Head of caudate nucleus (tissue), 42 donors: ENCODE results near the gene CNDP1.
A peak's percentile ranks its signal among the peaks of the same experiment; 100 is the strongest.
"Not testable (repeated sequence)": the region's sequence is repeated elsewhere in the genome, so short reads cannot be mapped to it uniquely, and the experiment has no call there.

ENCODE experiments used
- DNase-seq, 42 donors: peaks; one replicate each; pipeline versions ENCODE4 v3.0.0 to v3.0.0-alpha.2; 2020 to 2021; ENCODE audit warnings: mixed read lengths in 7 of 42
- intact Hi-C: fragments of 100-400 bp; cut with DNase I; formaldehyde crosslinking; loops from one replicate; pipeline ENCODE4 v1.15.0; 2022

Gene CNDP1

DNA sequence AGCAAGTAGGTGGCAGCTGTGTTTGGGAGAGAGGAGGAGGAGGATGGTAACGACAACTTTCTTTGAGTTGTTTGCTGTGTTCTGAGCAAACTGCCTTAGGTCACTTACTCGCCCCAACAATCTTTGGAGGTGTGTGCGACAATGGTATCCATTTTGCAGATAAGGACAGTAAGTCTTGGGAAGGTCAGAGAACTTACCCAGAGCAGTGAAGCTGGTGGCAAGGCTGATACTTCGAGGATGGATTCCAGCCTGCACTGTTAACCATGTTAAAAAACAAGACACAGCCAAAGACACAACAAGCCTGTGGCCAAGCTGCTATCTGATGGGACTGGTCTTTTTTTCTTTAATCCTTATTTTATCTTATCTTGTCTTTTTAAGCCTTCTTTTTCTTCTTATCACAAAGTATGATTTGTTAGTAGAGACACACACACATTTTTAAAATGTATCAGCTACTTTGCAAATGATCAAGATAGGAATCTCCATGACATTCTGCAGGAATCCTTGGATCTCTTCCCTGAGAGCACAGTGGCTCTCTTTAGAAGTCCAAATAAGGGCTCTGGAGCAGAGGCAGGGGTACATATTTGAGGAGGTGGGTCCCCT lies 27.9 kb downstream of the CNDP1 start:
- intact Hi-C loops: no loop called here
- DNase-seq: no peak

DNA sequence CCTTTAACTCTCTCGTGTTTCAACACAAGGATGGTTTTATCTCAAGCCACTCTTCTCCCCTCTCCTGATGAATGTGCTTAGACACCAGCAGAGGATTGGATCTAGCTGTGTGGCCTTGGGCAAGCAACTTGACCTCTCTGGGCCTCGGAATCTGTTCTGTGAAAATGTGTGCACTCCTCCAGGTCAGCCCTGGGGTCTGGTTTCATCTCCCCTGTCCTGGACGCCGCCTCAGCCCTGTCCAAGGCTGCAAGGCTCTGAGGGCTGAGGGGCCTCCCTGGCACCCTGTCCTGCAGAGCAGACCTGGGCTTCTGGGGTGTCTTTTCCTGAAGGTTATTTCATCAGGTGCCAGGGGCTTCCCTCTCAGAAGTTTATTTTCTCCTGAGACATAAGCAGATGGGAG lies 28.5 kb downstream of the CNDP1 start:
- intact Hi-C loops: no loop called here
- DNase-seq: no peak

DNA sequence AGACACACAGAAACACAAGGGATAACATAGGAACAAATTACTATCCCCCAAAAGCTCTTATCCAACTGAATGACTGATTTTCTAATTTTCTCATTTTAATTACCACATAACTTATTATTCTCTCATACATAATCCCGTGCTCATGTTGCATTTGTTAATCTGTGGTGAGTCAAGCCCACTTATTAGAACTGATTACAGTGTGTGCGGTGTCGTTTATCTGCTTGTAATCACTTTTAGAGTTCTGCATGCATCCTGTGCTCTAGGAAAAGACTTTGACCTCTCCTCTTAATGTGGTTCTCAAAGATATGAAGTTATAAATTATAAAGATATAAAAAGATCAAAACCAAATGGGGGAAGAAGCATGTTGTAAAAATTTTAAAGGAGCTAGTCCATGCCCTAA lies 29.7 kb downstream of the CNDP1 start:
- intact Hi-C loops: no loop called here
- DNase-seq: no peak

DNA sequence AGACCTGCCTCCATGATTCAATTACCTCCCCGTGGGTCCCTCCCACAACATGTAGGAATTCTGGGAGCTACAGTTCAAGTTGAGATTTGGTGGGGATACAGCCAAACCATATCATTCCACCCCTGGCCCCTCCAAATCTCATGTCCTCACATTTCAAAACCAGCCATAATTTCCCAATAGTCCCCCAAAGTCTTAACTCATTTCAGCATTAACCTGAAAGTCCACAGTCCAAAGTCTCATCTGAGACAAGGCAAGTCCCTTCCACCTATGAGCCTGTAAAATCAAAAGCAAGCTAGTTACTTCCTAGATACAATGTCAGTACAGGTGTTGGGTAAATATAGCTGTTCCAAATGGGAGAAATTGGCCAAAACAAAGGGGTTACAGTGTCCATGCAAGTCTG lies 30.9 kb downstream of the CNDP1 start:
- DNase-seq, intact Hi-C loops: not testable (repeated sequence)

DNA sequence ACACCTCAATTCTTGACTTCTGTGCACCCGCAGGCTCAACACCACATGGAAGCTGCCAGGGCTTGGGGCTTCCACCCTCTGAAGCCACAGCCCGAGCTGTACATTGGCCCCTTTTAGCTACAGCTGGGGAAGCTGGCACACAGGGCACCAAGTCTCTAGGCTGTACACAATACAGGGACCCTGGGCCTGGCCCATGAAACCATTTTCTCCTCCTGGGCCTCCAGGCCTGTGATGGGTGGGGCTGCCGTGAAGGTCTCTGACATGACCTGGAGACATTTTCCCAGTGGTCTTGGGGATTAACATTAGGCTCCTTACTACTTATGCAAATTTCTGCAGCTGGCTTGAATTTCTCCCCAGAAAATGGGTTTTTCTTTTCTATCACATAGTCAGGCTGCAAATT lies 31.7 kb downstream of the CNDP1 start:
- DNase-seq, intact Hi-C loops: not testable (repeated sequence)

DNA sequence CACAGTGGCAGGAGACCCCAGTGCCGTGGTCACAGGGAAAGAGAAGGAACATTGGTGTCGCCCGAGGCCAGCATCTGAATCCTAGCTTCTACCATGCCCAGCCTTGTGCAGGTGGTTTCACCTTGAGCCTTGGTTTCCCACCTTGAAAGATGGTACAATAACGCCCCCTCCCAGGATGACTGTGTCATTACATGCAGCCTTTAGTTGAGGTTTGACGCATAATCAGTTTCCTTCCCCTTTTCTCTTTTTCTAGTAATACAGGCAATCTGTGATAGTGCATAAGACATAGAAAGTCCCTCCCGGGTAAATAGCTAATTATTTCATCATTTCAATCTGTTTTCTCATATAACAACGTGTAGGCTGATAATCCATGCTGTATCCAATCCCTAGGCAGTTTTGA lies 33.5 kb downstream of the CNDP1 start:
- intact Hi-C loops: no loop called here
- no peak for DNase-seq

DNA sequence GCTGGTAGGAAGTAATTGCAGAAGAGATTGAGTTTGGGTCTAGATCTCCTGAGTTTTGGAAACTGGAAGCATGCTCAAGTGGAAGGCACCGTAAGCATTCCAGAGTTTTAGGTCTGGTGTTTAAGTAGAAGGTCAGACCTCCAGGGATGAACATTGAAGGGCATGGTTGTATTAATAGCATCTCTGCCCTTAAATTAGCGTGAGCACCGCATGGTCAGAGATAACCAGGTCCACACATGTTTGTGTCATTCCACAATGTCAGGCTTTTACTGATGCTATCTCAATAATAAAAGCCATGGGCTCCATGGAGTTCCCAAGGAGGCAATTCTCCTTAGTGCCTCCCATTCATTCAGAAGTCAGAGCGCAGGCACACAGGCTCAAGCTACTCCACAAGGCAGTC lies 35.1 kb downstream of the CNDP1 start:
- no peak for DNase-seq
- intact Hi-C loops: no loop called here

DNA sequence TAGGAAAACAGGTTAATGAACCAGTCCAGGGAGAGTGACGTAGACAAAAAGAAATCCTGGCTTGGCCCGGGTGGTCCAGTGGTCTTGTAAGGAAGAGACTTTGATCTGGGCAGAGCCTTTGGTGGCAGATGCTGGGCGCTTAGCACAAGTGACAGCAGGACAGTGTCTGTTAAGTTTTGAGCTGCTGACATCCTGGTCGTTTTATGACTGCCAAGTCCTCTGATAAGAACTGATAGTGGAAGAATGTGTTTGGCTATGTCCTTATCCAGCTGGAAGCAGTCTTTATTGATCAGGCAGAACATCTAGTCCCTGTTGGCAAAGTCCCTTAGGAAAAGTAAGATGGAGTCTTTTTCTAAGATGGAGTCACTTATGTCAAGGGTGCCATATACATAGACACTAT lies 36.0 kb downstream of the CNDP1 start:
- DNase-seq: no peak
- intact Hi-C loops: no loop called here

DNA sequence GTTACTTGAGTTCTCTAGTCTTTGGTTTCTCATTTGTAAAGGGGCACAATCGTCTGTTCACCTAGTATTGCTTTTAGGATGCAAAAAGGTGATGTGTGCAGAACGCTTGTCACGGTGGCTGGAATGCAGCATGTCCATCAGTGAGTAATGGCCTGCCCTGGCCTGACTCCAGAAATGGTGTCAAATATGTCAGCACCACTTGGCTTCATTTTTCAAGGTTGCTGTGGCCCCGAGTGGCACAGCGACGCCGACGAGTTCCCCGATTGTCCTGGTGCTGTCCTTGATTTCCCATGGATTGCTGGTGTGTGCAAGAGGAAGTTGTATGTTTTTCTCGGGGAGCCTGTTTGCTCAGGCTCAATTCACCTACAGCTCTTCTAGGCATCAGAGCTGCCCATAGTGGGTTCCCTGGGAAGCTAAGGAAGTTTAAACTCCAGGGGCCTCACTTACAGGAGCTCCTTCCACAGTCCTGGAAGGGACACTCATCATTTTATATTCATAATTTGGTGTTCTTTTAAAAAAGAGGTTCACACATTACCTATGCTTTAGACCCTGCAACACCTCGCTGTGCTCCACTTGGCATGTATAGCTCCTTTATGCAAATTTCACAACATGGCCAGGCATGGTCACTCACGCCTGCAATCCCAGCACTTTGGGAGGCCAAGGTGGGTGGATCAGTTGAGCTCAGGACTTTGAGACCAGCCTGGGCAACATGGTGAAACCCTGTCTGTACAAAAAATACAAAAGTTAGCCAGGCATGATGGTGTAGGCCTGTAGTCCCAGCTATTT lies 37.8 kb downstream of the CNDP1 start:
- DNase-seq: no peak

DNA sequence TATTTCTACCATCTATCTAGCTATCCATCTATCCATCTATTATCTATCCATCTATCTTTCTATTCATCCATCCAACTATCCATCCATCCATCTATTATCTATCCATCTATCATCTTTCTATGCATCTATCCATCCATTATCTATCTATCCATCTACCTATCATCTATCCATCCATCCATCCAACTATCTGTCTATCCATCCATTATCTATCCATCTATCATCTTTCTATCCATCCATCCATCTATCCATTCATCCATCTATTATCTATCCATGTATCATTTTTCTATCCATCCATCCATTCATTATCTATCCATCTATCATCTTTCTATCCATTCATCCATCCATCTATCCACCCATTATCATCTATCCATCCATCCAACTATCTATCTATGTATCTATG lies 38.8 kb downstream of the CNDP1 start:
- intact Hi-C loops: no loop called here

More for the DNA sequence above, 37.8 kb downstream of the CNDP1 start:
- intact Hi-C loops: no loop called here

DNA sequence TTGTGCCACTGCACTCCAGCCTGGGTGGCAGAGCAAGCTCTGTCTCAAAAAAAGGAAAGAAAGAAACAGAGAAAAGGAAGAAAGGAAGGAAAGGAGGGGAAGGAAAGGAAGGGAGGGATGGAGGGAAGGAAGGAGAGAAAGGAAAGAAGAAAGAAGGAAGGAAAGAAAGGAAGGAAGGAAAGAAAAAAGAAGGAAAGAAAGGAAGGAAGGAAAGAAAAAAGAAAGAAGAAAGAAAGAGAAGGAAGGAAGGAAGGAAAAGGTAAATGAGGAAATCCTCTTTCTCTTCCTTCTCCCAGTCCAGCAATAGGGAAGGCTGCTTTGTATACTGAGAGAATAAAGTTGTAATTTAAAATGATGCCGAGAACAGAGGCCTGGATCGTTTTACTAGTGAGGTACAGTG lies 40.6 kb downstream of the CNDP1 start:
- intact Hi-C loops: no loop called here
- no peak for DNase-seq

More for the DNA sequence above, 38.8 kb downstream of the CNDP1 start:
- DNase-seq: no peak

DNA sequence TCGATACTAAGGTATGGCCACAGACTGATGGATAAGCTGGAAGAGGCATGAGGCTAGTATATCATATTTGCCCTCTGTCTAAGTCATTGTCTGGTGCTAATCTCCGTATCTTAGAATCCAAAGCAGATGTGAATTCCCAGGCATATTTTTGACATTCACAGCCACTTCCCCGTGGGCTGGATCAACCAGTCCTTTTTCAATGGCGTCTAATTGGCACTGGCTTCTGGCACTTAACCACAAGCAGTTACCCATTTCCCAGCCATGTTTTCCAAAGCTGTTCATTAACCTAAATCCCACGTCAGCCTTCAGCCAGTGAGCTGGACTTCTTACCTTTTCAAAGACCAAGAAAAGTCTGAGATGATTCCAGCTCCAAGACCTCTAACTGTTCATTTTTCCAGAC lies 42.7 kb downstream of the CNDP1 start:
- intact Hi-C loops: no loop called here
- no peak for DNase-seq

DNA sequence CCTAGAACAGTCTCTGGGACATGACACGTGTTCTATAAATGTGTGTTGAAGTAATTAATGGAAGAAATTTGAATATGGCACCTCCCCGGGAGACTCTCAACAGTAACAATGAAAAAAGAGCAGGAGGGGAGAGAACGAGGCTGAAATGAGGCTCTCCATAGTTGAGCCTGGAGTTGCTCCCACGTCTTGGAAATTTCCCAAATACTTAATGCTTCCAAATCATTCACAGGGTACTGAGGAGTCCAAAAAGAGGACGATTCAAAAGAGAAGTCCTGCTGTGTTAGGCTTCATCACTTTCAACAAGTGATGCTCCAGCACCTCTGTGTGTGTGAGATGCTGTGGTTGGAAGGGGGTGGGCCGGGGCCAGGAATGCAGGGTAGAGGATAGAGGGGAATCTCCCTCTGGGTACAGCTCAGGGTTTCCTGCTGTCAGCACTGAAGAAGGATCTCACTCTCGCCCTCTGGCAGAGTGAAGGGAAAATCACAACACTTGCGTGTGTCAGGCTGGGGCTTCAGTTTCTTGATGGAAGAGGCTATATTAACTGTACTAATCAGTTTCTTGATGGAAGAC lies 45.3 kb downstream of the CNDP1 start:
- DNase-seq: no peak

DNA sequence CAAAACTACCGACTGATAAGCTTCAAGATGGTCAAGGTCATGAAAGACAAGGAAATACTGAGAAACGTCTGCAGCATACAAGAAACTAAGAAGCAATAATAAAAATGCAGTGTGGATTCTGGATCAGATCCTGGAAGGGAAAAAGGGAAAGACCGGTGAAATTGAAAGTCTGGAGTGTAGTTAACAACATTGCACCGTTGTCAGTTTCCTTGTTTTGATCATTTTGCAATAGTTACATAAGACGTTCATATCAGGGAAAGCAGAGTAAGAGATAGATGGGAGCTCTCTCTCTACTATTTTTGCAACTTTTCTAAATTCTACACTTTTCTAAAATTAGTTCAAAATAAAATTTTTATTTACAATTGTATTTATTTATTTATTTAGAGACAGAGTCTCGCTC lies 48.3 kb downstream of the CNDP1 start:
- intact Hi-C loops: no loop called here
- DNase-seq: no peak

More for the DNA sequence above, 45.3 kb downstream of the CNDP1 start:
- intact Hi-C loops: no loop called here

DNA sequence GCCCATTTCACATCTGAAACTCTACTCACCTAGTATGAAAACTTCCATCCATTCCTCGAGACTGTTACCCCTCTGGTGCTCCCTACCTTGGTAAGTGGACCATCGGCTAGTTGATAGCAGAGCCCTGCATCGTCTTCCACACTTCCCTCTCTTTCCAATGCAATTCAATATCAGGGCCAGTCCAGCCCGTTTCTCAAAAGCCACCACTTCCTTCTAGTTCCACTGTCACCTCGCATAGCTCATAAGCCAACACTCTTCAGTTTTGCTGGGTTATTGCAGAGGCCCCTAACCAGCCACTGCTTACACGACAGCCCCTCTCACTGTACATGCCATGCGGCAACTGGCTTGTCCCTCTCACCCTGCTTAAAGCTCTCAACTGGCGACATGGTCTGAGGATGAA lies 53.1 kb downstream of the CNDP1 start:
- DNase-seq: no peak
- intact Hi-C loops: no loop called here

DNA sequence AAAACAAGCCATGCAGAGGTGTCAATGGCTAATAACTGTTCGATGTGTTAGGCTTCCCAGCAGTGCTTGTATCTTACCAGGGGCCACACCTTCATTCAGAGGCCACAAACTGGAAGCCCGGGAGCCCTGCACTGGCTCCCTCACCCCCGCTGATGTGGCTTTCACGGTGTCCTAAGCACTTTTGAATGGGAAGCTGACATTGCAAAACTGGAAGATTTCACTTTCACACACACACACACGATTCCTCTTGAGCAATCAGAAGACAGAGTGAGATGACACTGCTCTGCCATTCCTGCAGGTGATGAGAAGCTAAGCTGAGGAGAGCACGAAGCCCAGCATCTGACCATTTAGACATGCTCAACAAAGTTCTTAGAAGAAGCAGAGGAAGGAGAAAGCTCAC lies 54.7 kb downstream of the CNDP1 start:
- intact Hi-C loops: no loop called here
- peak in 1 of 42 donors; percentile 42 for DNase-seq

DNA sequence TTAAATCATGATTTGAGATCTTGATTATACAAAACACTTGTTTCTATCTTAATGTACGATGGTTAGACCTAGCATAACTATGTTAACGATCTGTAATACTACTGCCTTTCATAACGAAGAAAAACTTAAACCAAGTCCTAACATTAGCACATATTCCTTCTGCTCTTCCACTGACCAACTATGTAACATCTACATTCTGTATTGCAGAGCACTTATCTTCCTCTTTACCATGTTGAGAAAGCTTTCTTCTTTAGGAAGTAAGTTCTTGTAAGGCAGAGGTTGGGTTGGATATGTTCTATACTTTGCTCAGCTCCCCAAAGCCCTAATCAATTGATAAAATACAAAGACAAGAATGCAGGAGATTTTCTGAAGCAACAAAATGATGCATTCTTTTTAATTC lies 55.5 kb downstream of the CNDP1 start:
- intact Hi-C loops: no loop called here
- no peak for DNase-seq

DNA sequence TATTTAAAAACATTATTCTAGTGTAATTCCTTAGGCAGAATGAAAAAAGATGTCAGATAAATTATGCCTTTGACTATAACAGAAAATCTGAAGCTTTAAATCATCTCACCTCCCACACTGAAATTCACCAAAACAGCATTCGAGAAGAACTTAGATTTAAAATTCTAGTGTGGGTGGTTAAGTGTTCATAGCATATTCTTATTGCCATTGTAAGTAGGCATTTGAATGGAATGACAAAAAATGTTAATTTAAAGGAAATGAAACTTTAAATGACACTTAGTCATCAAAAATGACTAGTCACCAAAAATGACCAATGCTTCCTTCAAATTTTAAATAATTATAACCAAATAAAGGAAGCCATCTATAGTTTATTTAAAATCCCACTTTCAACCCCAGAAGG lies 56.4 kb downstream of the CNDP1 start:
- DNase-seq: peak in 1 of 42 donors; percentile 7
- intact Hi-C loops: no loop called here

DNA sequence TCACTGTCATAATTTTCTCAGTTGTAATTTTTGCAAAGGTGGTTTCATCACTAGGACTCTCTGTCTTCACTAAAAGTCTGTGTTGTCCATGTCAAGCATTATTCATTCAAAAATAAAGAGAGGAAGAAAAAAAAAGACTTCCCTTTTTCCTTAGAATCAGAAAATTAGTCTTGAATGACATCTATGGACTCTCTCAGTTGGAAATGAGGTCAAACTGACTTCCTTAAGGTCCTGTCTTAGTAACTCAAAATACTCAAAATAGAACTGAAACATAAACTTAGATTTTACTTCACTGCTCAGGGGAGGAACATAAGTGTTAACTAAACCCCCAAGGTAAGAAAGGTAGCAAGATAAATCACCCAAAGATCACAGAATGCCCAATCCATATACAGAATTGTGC lies 61.1 kb downstream of the CNDP1 start:
- no peak for DNase-seq
- intact Hi-C loops: no loop called here

DNA sequence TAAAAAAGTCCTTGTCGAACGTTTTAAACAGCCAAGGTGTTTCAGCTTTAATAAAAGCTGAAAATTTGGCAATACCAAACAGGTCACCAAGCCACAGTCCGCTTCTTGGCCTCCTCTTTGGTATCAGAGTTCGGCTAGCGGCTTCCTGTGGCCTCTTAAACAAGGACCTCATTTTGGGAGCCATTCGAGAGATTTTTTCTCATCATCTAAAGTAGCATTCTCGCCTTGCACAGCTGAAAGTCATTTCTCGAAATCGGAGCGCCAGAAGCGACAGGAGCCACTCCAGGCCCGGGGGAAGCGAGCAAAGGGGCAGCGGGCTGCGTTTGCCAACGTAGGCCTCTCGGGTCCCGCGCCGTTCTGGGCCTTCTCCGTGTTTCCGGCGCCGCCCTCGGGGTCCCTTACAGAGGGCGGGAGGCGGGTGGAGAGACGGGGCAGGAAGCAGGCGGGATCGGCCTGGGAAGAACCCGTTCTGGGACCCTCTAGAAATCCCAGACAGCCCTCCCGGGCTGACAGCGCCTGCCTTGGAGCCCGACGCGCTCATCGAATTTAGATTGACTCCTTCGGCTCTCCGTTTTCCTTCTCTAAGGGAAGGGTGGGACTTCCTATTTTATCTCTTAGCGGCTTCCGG lies 62.8 kb downstream of the CNDP1 start:
- intact Hi-C loops: no loop called here
- peak; percentile 37 to 90 (median 76) for DNase-seq
